Left forelimb (tissue), 1 donor: ENCODE measurements around the gene MTA2.
A peak's percentile ranks its signal among the peaks of the same experiment; 100 is the strongest.
"Not testable (repeated sequence)": the region's sequence is repeated elsewhere in the genome, so short reads cannot be mapped to it uniquely, and the experiment has no call there.

Experiments used
- DNase-seq: peaks from one replicate; pipeline ENCODE4 v3.0.0-alpha.2; 2018; ENCODE audit warnings: low spot score

Gene MTA2

DNA sequence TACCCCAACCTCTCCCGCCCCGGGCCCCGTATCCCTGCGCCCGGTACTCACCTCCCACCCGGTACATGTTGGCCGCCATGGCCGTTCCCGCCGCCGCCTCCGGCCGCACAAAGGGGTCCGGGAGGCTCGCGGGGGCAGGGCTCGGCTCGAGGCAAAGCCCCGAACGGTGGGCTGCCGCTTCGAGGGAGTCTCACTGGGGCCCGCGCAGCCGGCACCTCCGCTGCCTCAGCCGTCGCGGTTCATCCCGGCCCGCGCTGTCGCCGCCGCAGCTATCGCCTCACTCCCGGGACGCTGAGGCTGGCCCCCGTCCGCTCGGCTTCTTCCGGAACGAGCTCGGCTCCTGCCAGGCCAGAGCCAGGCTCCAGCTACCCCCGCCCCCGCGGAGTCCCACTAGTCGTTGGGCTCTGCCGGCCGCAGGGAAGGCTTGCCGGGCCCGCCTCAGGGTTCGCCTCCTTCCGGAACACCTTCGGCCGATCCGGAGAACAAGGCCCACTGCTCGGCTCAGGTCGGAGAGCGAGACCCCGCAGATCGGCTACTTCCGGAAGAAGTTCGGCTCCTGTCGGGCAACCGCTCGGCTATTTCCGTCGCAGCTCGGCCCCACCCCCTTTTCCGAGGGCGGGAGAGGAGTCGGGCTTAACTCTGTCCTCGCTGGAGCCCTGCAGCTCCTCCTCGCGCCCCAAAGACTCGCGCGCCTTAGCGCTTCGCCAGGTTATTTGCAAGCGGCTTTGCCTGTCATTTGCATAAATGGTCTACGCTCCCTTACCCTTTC is at the start of gene MTA2:
TSS of gene MTA2 (minus strand) at position 494 of the 769 bp plus-strand sequence. CDS start at position 79, 415 bp downstream.
- peak; percentile 100 for DNase-seq

DNA sequence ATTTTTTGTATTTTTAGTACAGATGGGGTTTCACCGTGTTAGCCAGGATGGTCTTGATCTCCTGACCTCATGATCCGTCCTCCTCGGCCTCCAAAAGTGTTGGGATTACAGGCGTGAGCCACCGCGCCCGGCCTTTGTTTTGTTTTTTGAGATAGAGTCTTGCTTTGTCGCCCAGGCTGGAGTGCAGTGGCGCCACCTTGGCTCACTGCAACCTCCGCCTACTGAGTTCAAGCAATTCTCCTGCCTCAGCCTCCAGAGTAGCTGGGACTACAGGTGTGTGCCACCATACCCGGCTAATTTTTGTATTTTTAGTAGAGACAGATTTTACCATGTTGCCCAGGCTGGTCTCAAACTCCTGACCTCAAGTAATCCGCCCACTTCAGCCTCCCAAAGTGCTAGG is 48.6 kb upstream of the MTA2 start:
- DNase-seq, result not testable (repeated sequence)

DNA sequence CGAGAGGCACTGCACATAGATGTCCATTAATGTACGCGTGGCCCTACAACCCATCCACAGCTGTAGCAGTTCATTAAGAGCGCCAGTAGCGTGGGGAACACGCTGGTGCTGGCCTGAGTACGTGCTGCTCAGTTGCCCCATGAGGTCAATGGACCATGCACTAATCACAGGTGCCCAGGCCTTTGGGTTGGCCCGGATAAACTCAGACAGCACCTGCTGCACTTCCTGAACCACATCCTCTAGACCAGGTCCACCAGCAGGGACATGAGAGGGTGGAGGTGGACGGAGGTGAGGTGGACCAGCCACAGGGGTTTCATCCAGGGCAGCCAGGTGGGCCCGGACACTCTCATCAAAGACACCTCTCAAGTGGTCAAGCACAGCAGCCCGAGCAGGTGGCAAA is 47.8 kb upstream of the MTA2 start:
- DNase-seq, result no peak

DNA sequence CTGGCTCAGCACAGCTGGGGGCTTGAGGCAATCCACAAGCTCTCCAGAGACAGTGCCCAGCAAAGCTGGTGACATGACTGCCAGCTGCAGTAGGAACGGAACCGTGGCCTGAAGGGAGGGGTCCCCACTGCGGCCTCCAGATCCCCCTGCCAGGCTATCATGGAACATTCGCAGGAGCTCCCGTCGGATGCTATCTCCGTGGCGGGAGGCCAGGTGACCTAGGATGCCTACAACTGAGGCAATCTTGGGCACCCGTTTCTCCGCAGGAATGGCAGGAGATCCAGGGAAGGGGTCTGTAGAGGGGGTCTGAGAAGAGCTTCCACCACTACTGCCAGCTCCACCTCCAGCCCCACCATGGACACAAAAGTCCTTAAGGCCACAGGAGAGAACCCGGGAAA is 47.3 kb upstream of the MTA2 start:
- DNase-seq, result no peak

DNA sequence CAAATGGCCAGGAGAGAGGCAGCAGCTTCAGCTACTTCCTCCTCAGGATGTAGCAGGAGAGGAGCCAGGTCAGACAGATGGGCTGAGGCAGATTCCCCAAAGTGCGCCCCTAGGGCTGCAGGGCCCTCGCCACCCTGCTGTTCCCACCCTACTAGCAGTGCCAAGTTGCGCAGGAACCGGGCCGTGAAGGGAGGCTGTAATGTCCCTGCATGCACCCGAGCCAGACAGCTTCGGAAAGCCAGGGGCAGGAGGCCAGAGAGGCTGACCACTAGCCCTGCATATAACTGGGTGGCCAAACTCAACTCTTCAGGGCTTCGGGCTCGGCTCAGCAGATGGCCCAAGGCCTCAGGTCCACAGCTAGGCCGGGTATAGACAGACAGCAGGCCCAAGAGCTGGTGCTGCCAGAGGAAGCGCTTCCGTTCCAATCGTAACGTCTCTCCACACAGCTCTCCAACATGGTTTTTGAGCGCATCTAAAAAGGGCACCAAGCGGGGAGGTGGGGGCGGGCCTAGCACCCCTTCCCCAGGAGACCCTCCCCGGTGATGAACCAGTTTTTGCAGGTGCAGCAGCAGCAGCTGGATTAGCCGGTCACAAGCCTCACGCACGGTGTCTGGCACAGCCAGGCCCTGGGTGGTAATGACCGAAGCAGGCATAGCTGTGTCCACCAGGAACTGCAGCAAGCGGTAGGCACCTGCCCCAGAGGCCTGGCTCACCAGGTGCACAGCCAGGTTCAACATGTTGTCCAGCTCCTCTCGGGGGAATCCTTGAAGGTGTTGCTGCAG is 46.7 kb upstream of the MTA2 start:
- no peak for DNase-seq

DNA sequence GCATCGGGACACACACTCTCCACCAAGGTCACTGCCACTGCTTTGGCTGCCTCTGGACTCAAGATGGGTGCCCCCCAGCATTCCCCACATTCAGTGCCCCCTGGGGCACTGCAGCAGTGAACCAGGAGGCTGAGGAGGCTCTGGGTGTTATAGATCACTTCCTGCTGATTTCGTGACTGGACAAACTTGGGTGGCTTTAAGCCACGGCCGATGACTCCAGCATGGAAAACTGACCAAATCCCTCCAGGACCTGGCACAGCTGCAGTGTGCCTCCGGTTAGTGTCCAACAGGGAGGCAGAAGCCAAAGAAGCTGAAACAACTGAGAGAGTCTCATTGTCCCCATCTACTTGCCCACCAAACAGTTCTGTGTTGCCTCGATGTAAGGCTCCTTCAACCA is 45.9 kb upstream of the MTA2 start:
- no peak for DNase-seq

DNA sequence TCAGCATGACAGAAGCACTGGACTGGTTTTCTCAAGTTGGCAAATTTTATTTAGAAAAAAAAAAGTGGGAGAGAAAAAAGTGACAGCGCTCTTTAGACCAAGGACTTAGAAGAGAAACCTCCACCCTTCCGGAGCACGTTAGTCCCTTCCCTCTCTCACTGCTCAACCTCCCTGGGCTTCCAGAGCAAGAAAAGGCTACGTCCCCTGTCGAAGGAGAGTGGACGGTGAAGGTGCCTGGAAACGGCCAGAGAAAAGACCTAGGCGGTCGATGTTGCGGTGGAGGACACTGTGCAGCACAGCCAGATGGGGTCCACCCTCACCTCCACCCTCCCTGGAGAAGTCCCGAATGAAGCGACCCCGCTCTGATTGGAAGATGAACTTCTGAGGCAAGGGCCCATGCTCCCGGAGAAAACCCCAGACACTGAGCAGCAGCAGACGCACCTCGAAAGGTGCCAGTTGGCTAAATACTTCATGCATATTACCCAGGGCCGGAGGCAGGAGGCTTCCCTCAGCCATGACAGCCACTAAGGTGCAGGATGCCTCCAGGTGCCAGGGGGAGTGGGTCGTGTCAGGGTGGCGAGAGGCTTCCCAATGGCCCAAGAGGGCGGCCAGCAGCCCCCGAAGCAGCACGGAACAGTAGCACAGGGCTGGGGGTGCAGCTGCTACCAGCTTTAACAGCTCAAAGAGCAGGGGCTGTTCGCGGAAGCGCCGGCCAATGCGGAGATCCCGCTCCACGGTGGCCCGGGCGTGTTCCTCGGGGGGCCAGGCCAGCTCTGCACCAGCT is 45.4 kb upstream of the MTA2 start:
- no peak for DNase-seq

DNA sequence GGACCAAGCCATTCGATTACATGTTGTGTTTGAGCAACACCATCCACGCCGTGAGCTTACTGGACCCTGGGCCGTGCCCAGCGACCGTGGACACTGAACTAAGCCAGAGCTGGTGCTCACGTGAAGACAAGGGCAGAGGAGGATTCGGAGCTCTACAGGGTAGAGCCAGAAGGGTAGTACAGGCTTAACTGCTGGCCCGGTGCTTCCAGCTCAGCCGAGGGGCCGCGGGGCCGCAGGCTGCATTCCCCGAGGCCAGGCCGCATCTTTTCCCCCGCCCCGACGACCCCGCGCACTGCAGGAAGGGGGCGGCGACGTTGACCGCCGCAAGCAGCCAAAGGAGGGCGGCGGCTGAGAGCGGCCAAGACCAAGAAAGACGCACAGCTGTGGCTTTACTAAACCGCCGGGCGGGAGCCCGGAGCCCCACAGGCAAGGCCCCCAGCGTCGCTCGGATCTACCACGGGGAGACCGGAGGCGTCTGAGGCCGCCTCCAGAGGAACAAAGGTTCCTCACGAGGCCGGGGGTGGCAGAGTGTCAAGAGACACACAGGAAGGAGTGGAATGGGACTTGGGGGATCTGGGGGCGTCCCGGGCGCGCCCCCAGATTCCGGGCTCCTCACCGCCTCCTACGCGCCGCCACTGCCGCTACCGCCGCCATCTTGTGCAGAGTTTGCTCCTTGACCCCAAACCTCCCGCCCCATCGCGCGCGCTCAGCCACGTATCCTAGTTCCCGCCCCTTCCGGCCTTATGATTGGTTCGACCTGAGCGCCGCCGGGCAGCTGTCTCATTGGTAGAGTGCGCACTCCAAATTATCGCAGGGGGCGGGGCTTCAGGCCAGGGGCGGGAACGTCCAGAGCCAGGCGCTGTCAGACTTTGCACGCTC is 44.5 kb upstream of the MTA2 start, which contains the start of gene GANAB:
TSS of gene GANAB (minus strand) at position 668 of the 879 bp plus-strand sequence. CDS start at position 654, 14 bp downstream.
- peak; percentile 99 for DNase-seq

DNA sequence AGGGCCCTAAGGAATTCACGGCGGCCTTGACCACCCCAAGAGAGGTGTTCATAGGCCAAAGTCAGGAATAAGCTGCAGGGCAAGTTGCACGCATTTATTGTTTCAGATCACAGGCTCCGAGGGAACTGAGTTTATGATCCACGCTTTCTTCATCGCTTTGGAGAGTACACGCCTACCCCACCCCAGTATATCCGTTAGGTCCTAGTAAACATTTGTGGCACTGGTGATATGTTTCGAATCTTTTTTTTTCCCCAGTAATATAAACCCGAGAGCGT is 43.9 kb upstream of the MTA2 start:
- DNase-seq, result no peak

DNA sequence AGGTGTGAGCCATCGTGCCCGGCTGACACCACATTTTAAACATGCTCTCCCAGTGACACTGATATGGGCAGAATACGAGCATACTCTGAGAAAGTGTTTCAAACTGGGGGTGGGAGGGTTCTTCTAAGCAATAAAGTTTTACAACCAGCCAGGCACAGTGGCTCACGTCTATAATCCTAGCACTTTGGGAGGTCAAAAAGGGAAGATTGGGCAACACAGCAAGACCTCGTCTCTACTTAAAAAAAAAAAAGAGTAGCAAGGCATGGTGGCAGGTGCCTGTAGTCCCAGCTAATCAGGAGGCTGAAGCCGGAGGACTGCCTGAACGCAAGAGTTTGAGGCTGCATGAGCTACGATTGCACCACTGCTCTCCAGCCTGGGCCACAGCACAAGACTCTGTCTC is 42.6 kb upstream of the MTA2 start:
- no peak for DNase-seq

DNA sequence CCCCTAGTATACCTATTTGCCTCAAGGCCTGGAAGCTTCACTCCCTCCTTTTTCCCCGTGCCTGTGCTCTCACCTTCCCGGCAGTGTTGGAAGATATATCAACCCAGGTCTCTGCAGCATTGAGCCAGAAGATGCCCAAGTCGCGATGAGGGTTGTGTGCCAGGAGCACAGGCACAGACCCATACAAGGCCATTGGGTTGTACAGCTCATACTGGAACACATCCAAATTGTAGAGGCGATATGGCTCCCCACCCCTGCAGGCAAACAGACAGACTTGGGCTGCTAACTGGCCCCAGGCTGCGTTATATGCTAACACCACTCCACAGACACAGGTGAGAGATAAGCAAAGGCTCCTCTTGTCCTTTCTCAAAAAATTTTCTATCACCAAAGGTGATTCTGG is 30.8 kb upstream of the MTA2 start:
- DNase-seq, result no peak

DNA sequence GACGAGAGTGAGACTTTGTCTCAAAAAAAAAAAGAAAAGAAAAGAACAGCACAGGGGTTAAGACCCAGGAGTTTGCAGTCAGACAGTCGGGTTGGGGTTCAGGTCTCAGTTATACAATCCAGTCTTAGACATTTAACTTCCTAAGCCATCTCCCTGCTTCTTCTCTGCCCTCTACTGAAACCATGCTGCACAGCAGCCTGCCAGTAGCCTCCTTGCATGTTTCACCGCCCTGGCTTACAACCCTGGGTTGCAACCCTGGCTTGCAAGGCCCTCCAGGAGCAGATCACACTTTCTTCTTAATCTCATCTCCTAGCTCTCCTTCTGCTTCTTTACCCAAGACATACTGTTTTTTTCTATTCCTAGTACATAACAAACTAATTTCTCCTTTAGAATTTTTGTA is 26.0 kb upstream of the MTA2 start:
- no peak for DNase-seq

DNA sequence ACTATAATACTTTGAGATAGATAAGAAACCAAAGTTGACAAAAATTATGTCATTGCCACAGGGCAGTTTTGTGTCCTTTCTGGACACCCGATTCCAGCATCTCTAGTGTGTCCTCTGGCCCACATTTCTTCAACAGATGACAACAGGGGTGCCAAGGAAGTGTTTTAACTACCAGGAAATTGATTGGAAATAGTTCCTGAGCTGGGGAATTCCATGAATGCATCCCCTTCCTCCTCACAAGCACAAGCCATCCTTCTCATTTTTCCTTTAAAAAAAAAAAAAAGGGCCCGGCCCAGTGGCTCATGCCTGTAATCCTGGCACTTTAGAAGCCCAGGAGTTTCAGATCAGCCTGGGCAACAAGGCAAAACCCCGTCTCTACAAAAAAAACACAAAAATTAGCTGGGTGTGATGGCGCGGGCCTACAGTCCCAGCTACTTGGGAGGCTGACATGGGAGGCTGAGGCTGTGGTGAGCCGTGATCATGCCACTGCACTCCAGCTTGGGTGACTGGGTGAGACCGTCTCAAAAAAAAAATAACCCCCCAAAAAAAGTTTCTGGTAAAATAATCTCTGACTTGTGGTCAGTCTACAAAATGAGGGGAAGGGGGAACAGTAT is 20.9 kb upstream of the MTA2 start:
- DNase-seq, result no peak

DNA sequence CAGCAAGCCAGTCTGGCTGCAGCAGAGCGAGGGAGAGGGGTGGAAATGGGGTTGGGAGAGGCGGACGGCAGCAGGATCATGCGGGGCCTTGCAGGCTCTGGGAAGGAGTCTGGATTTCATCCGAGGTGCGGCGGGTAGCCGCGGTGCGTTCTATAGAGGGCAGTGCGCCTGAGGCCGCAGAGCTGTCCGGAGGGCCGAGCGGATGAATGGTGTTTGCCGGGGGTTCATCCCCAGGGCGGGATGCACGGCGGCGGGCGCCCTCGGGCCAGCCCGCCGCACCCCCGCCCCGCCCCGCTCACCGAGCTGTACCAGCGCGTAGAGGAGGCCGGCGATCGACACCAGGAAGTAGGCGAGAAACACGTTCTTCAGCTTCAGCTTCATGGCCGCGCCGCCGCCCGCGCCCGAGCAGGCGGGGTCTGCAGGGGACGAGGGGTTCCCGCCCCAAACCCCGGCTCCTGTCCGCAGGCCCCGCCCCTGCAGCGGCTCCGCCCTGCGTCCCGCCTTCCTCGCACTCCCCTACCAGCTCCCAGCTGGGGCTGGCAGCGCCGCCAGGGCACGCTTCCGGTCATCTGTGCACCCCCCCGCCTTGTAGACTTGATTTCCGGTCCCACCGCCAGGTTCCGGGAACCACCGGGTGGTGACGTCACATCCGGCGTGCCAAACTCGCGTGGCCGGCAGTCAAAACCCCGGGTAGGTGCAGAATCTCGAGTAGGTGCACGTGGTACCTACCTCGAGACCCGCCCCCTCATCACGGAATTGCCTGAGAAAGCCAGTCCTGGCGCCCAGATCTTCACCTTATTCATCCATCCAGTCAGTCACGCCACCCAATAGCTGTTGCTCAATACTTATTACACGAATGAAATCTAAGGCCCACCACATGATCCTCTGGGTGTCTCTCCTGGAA is 20.2 kb upstream of the MTA2 start, which contains the start of gene B3GAT3:
TSS of gene B3GAT3 (minus strand) at position 420 of the 904 bp plus-strand sequence. CDS start at position 381, 39 bp downstream.
- DNase-seq, result peak; percentile 98

DNA sequence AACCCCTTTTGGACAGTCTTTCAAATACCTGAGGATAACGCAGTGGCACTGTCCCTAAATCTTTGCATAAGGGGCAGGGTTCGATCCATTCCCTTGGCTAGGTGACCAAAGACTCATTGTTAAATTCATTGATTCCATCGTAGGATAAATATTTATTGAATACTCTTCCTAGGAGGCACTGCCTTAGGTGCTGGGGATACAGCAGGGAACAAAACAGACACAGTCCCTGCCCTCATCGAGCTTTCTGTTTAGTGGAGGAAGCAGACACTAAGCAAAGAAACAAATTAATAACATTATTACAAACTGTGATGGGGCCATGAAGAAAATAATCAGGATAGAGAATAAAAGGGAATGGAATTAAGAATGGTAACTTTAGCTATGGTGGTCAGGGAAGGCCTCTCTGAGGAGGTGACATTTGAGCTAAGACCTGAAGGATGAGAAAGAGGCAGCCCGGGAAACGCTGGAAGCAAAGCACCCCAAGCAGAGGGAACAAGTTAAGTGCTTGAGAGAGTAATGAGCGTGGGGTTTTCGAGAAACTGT is 19.4 kb upstream of the MTA2 start:
- DNase-seq, result no peak

DNA sequence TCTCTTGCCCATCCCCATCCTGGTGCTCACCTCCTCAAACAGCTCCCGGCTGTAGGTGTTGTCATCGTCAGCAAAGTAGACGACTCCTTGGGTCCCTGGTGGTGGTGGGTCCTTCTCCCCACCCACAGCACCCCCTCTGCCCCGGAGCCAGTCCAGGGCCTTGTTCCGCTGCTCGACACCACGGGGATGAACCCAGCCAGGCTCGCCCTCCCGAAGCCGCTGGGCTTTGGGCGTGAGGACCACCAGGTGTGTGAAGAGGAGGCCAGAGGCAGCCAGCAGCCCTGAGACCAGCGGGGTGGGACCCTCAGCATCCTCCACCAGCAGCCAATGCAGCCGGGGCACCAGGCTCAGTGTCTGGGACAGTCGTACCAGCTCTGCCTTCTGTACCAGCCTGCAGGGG is 15.3 kb upstream of the MTA2 start:
- DNase-seq, result not testable (repeated sequence)

DNA sequence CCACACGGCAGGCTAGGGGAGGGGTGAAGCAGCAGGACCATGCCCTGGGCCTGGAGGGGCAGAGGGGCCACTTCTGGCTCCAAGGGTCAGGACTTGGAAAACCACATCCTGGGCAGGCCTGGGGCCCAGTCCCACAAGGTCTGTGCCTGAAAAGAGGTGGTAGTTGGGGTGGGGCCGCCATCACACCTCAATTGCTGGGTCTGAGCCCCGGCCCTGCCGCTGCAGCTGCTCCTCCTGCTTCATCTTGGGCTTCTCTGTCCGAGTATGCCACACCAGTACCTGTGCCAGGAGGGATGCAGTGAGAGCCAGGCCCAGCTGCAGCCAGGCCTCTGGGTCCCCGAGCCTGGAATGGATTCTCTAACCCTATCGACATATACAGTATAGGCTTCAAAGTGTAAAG is 13.9 kb upstream of the MTA2 start:
- DNase-seq, result no peak

DNA sequence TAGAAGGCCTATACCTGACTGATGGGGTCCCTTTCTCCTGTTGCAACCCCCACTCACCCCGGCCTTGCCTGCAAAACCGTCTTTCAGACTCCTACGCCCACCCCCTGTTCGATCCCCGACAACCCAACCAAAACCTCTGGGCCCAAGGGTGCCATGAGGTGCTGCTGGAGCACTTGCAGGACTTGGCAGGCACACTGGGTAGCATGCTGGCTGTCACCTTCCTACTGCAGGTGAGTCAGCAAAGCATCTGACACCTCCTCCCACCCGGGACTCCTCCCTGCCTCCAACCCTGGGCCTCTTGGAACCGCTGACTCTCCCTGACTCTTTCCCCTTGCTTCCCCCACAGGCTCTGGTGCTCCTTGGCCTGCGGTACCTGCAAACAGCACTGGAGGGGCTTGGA is 12.6 kb upstream of the MTA2 start:
- no peak for DNase-seq

DNA sequence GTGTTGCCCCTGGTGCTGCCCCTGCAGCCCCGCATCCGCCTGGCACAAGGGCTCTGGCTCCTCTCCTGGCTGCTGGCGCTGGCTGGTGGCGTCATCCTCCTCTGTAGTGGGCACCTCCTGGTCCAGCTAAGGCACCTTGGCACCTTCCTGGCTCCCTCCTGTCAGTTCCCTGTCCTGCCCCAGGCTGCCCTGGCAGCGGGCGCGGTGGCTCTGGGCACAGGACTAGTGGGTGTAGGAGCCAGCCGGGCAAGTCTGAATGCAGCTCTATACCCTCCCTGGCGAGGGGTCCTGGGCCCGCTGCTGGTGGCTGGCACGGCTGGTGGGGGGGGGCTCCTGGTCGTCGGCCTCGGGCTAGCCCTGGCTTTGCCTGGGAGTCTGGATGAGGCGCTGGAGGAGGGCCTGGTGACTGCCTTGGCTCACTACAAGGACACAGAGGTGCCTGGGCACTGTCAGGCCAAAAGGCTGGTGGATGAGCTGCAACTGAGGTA is 11.7 kb upstream of the MTA2 start:
- DNase-seq, result no peak
